ENCODE results near the gene SGIP1. TPM values are rescaled to one million over a fixed set of nuclear protein-coding genes. Genes with fewer than 3 reads are reported as not detected.

SGIP1 gene
- total RNA-seq, 1 donor from 2014 or later = 7.7 TPM

Other genes starting within 250 kb of the SGIP1 start
- 0.92 and 1.1 TPM in 2 replicates for gene DYNLT5, start 218.3 kb downstream of the SGIP1 start, total RNA-seq

Data from pulmonary artery endothelial cell (primary cell).